ENCODE data around the gene MYO15B.

- TF ChIP-seq, protein P1, sequence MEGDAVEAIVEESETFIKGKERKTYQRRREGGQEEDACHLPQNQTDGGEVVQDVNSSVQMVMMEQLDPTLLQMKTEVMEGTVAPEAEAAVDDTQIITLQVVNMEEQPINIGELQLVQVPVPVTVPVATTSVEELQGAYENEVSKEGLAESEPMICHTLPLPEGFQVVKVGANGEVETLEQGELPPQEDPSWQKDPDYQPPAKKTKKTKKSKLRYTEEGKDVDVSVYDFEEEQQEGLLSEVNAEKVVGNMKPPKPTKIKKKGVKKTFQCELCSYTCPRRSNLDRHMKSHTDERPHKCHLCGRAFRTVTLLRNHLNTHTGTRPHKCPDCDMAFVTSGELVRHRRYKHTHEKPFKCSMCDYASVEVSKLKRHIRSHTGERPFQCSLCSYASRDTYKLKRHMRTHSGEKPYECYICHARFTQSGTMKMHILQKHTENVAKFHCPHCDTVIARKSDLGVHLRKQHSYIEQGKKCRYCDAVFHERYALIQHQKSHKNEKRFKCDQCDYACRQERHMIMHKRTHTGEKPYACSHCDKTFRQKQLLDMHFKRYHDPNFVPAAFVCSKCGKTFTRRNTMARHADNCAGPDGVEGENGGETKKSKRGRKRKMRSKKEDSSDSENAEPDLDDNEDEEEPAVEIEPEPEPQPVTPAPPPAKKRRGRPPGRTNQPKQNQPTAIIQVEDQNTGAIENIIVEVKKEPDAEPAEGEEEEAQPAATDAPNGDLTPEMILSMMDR (IDR thresholded peaks at IDR 0.05): no peak
- TF ChIP-seq EZH2 (IDR thresholded peaks at IDR 0.05; ENCODE audit: borderline replicate concordance, insufficient read depth, low read depth, low read length, poor library complexity, severe bottlenecking): no peak
Observed at GRCh38 chr17:75637551-75637950, 50.0 kb downstream of the MYO15B start.
